NCI-H345 (cell line): ENCODE measurements around the gene BANF1.
A peak's percentile ranks its signal among the peaks of the same experiment; 100 is the strongest.
"Not testable (repeated sequence)": the region's sequence is repeated elsewhere in the genome, so short reads cannot be mapped to it uniquely, and the experiment has no call there.

ENCODE experiments used
- DNase-seq: peaks from one replicate; lab custom pipeline; 2025; lab: John Stamatoyannopoulos, UW

BANF1 gene

DNA sequence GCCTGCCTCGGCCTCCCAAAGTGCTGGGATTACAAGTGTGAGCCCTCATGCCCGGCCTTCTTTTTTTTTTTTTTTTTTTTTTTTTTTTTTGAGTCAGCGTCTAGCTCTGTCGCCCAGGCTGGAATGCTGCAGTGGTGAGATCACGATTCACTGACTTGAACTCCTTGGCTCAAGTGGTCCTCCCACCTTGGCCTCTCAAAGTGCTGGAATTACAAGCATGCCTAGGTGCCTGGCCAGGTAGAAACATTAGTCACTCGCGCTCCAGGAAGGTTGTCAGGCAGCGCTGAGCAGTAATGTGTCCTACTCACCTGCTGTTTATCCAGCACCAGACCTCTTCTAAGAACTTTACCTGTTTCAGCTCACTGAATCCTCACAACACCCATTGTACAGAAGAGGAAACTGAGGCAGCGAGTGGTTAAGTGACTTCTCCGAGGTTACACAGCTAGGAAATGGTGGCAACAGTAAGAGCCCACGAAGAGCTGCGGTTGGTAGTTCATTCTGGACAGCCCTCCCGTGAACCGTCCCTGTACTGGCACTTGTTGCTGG, 9.0 kb downstream of the BANF1 start:
- DNase-seq: no peak

DNA sequence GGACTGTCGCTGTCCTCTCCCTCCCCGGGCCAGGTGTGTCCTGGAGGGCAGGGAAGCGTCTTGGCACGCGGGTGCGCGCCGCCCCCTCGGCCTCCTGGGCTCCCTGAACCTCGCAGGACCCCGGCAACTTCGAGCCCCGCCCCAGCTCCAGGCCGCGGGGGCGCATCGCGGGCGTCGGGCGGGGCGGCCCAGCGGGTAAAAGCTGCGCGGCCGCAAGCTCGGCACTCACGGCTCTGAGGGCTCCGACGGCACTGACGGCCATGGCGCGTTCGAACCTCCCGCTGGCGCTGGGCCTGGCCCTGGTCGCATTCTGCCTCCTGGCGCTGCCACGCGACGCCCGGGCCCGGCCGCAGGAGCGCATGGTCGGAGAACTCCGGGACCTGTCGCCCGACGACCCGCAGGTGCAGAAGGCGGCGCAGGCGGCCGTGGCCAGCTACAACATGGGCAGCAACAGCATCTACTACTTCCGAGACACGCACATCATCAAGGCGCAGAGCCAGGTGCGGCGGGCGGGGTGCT, 9.5 kb downstream of the BANF1 start, which contains the start of gene CST6:
CST6 (plus strand) TSS at position 224 of the 519 bp plus-strand sequence; CDS start at position 261, 37 bp downstream.
- DNase-seq: peak; percentile 19

DNA sequence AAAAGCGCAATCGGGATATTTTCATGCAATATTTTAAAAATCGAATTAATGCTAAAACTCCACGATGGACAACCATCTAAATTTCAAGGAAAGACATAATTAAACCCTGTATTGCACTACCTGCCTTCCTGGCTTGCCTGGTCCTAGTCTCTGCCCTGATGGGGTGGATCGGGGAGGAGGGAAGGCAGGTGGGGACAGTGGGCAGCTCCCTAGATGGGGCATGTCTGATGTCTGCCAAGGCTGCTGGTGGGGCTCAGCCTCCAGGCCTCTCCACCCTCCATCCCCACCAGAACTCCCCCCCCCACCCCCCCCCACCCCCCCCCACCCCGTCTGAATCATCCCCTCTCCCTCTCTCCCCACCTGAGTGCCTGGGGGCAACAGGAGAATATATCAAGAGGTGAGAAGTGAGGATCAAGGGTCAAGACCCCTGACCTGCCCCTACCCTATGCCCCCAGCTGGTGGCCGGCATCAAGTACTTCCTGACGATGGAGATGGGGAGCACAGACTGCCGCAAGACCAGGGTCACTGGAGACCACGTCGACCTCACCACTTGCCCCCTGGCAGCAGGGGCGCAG, 10.2 kb downstream of the BANF1 start:
- DNase-seq: no peak

DNA sequence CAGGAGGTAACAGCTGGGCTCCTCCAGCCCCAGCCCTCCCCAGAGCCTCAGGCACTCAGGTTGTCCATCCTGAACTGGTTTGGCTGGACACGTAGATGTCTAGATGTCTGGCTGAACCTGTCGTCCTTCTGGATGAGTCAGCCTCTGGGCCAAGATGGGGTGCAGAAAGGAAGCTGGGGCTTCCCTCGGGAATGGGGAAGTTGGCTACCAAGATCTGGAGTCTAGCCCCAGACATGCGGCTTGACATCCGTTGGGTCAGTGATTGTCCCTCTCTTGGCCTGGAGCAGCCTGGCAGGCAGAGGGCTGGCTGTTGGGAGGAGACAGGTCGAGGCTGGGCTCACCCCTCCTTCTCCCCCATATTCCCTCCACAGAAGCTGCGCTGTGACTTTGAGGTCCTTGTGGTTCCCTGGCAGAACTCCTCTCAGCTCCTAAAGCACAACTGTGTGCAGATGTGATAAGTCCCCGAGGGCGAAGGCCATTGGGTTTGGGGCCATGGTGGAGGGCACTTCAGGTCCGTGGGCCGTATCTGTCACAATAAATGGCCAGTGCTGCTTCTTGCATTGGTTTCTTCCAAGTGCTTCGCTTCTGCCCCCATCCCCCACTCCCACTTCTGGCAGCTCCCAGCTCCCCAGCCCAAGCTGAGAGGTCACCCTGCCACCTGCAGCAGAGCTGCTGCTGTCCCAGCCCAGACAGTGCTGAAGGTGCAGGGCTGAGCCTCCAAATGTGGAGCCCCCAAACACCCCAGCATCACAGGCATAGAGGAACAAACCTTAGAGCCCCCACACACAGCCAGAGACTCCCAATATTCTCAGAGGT, 10.9 kb downstream of the BANF1 start:
- DNase-seq: no peak

DNA sequence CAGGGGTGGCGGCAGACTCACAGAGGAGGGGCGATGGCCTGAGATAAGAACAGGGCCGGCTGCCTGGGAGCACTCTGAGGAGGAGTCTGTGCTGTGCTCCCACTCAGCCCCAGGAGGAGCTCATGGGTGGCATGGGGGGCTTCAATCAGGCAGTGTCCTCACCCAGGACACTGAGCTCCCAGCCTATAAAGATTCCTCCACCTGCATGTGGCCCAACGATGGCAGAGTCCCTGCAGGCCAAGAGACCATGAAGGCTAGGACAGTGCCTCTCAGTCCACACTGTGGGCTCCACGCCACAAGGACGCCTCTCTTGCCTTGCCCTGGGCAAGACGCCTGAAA, 11.4 kb downstream of the BANF1 start:
- no peak for DNase-seq

DNA sequence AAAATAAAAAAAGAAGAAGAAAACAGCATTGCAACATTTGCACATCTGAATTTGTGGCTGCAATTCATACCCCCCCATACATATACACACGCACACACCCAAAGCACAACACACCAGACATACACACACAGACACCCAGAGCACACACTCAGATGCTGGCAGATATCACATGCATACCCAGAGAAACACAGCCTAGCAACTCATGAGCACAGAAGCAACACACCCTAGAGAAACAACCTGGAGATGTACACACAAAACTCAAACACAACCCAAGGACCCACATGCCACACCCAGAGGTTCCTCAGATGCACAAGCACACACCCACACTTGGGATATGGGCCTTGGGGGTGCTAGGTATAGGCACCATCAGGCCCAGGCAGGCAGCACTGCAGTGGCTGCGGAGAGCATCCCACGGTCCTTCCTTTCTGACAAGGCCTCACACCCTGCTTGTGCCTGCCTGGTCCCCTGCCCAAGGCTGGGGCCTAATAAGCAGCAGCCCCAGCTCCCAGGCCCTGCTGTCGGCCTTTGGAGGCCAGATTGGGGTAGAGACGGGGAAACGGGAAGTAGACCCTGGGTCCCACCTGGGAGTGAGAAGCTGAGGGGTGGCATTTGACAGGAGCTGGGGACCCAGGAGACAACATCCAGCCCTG, 12.6 kb downstream of the BANF1 start:
- DNase-seq: no peak

DNA sequence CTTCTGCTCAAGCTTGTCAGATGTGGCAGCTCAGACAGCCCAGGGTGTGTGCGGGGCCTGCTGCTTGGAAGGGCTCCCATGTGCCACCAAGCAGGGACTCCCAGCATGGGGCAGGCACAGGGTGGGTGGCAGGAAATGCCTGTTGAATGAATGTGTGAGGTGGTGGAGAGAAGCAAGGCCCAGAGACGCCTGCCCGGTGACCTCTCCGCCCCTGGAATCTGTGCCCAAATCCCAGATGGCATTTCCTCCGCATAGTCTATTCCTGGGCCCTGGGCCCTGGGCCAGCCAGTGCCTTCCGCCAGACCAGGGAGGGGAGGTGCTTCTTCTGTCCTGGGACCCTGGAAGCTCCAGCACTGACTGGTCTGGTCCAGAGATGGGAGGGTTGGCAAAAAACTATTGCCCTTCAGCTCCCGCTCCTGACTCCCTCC, 13.2 kb downstream of the BANF1 start:
- no peak for DNase-seq

DNA sequence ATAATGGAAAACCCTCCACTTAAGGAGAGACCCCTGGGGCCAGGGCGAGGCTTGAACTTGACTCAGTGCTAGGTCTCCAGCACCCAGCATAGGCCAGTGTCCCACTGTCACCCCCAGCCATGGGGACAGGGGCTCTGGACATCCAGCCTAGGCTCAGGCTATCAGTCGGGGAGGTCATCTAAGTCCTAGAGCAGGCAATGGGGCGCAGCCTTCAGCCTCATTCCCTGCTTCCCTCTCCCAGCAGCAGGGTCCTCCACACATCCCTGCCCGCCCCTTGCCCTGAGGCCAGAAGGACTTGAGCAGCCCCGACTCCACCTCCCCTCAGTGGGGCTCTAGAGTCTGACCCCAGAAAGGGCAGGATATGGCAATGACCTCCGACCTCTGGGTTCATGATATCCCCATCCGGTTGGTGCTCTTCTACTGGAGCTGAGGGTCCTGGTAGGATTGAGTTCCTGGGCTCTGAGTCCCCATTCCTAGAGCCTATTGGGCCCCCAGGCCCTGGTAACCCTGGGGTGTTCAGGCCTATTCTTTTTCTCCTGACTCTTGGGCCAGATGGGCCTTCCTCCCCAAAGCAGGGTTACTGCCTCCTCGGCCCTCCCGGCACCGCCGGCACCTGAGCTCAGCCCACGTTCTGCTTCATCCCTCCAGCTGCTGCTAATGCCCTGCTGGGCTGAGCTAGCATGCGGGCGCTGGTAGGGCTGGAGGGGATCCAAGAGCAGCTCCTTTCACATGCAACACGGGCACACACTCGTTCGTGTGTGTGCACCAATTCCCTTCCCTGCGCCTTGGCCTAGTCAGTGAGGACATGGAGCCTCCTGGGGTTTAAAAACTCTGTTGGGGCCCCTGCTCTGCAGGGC, 13.9 kb downstream of the BANF1 start:
- DNase-seq: peak; percentile 57

DNA sequence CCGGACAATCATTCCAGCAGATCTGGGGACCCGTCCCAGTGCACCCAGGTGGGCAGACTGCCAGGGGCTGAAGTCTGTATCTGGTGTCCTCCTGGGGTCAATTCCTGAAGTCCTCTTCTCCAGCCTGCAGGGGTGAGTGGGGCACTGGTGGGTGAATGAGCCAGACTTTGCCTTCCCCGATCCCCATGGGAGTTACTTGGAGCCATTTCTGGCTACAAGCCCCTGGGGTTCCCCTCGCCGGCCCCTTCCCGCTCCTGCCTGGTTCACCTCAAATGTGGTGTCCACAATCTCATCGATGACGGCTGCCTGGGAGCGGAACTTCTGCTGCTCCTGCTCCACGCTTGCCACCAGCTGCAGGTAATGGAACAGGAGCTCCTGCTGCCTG, 14.5 kb downstream of the BANF1 start:
- no peak for DNase-seq

DNA sequence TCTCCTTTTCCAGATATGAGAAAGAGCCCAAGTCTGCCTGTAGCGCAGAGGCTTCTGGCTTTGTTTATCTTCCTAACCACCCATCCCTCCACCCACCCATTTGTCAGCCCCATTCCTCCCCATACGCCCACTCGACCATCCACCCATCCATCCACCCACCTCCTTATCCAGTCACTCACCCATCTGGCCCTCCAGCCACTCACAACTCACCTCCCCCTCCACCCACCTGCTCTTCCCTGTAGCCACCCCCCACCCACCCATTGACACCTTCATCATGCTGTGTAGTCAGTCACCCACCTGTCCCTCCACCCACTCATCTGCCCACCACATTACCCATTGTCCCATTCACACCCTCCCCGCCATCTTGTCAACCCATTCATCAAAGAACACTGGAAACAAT, 15.0 kb downstream of the BANF1 start:
- peak; percentile 65 for DNase-seq

DNA sequence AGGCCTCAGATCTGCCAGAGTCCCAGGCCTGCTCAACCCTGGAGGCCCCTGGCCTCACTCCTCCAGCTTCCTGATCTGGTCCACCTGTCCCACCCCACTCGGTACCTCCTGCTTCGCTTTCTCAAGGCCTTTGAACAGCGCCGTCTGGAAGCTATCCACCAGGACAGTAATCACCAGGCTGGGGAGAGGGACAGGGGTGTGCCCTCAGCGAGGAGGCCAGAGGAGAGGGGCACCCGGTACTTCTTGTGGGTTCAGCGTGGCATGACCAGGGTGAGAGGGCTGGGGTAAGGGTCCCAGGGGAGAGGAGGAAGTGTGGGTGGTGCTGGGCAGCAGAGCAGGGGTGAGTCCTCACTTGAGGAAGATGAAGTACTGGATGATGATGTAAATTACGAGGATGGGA, 17.9 kb downstream of the BANF1 start:
- no peak for DNase-seq

DNA sequence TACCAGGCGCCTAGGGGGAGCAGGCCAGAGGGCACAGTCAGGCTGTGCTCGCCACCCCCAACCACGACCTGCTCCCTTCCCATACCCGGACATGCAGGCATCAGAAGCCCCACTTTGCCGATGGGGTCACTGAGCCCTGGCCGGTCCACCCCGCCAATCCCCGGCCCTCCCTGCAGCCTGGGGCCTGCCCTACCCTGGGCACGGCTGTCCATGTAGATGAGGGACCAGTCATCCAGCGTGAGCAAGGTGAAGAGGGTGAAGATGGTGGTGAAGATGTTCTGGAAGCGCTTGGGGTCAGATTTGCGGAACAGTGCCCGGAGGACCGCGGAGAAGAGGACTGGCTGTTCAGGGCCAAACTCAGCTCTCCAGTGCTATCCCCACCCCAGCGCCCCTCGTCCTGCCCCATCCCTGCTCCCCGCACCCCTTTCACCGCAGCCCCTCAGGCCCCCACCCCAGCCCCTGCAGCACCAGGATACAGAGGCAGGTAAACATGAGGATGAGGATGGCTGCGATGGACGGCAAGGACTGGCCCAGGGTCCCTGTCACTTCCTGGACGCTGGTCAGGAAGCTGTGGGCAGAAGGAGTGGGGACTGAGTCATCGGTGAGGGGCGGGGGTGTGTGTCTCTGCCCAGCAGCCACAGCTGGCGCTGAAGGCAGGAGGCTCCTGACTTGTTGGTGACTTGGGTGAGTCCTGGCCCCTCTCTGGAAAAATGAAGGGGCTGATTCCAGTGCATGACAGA, 18.5 kb downstream of the BANF1 start:
- DNase-seq: no peak

DNA sequence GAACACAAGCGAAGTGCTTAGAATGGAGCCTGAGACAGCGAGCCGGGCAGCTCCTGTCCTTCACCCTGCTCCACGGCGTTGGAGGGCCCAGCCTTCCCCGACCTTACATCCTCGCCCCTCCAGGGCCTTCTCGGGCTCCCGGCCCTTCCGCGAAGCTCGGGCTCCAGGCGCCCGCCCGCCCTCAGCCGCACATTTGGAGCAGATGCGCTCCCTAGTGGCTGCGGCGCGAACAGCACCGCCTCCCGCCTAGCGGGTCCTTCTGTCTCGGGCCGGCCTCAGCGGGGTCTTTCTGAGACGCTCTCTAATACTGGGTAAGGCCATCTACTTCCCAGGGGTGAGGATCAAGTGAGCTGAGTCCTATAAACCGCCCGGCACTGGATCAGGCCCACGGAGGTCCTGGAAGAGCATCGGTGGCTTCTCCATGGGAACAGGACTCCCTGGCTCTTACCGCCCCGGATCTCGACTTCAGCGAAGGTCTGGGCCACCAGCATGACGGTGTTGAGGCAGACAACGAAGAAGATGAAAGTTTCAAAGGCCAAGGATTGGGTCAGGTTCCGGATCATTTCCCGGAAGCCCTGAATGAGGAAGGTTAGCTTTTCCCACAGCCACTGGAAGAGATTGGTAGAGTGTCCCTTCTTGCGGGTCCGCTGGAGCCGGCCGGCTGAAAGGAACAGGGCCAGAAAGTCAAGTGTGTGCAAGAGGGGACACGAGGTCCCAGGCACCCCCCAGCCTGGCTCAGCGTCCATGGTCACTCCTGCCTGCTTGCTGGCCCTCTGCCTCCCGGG, 20.3 kb downstream of the BANF1 start:
- DNase-seq: peak; percentile 68

DNA sequence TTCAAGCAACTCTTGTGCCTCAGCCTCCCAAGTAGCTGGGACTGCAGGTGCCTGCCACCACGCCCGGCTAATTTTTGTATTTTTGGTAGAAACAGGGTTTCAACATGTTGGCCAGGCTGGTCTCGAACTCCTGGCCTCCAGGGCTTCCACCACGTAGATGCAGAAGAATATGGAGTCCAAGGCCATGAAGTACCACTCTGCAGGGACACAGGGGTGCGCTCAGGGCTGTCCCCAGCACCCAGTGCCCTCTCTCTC, 20.8 kb downstream of the BANF1 start:
- DNase-seq: not testable (repeated sequence)

DNA sequence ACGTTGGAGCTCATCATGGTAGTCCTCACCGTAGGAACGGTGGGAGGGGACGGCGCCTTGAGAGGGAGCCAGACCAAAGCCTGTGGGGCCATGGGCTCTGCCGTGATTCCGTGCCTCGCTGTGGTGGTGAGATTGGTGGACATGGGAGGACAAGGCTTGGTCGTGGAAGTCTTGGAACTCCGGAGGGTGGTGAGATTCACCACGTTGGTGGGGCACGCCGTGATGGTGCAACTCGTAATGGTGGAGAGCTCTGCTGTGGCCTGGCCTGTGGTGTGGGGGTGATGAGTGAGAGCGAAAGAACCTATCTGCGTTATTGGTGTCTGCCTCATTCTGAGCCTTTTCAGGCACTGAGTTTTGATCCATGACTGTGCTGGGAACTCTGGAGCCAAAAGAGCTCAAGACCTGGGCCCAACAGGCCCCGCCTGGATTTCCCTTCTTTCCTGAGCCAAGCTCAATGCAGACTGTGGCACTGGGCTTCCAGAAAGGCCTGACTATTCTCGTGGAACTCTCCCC, 23.8 kb downstream of the BANF1 start, which contains the start of gene CATSPER1:
CATSPER1 (minus strand) TSS at position 463 of the 513 bp plus-strand sequence; CDS start at position 363, 100 bp downstream.
- DNase-seq: no peak

DNA sequence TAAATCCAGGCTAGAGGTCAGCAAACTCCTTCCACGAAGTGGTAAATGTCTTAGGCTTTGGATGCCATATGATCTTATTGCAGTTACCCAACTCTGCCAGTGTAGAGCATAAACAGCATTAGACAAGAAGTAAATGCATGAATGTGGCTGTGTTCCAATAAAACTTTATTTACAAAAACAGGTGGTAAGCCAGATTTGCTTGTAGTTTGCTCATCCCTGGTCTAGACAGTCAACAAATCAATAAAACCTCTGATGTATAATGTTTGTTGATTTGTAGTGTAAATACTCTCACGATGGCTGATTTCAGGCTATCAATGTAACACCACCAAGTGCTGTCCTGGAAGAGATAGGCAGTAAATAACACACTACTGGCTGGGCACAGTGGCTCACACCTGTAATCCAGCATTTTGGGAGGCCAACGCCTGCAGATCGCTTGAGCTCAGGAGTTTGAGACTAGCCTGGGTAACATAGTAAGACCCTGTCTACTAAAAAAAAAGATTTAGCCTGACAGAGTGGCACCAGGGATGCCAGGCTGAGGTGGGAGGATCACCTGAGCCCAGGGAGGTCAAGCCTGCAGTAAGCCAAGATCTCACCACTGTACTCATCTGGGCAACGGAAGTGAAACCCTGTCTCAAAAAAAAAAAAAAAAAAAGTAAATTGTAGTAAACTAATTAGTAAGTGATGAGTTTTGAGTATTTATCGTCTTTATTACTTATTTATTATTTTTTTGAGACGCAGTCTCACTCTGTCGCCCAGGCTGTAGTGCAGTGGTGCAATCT, 30.8 kb downstream of the BANF1 start:
- DNase-seq: no peak

DNA sequence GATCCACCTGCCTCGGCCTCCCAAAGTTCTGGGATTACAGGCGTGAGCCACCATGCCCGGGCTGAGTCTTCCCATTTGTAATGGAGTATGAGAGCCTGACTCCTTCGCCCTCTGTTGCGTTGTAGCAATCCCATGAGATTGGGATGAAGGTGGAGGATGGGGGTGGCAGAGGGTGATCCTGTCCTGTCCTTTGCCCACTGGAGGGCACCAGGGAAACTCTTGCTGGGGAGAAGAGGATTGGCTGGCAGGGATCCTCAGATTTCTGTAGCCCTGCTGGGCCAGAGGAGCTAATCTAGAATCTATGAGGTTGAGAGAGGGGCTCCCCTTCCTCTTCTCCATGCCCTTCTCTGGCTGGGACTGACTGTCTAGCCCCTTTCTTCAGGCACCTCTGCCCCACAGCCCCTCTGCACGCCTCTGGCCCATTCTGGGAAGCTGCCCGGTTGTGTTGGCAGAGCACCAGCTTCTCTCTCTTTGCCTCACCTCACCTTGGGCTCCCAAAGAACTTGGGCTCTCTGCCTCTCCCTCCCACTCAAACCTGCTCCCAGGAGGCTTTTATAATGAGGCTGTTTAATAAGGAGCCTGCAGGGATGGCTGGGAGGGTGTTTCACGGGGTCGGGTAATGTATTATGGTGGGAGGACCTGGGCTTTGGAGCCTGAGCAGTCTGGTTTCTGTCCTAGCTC, 33.5 kb downstream of the BANF1 start:
- DNase-seq: no peak

DNA sequence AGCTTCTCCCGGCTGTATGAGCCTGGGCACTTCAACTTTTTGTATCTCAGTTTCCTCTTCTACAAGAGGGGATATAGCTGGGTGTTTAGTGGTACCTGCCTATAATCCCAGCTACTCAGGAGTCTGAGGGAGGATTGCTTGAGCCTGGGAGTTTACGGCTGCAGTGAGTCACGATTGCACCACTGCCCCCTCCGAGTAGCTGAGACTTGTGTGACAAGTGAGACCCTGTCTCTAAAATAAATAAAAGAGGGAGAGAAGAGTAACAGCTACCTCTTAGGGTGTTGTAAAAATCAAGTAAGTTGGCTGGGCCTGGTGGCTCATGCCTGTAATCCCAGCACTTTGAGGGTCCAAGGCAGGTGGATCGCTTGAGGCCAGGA, 34.0 kb downstream of the BANF1 start:
- DNase-seq: no peak

DNA sequence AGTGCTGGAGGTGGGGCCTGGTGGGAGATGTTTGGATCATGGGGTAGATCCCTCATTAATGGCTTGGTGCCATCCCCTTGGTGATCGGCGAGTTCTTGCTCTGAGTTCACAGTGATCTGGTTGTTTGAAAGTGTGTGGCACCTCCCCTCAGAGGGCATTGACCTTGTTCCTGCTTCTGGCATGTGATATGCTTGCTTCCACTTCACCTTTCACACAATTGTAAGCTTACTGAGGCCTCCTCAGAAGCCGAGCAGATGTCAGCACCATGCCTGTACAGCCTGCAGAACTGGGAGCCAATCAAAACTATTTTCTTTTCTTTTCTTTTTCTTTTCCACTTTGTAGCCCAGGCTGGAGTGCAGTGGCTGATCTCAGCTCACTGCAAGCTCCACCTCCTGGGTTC, 35.0 kb downstream of the BANF1 start:
- DNase-seq: no peak
